PC-9 (cell line): ENCODE measurements around the gene MTUS2.

Source experiments
- EZH2 ChIP-seq: fragments of 200-600 bp; sonication (generic); IDR thresholded peaks from 2 replicates; pipeline ENCODE4 v1.8.0; 2017; ENCODE audit warnings: antibody characterized with exemption, low read depth
- TF ChIP-seq, protein P1 (sequence below): fragments of 200-600 bp; sonication (generic); conservative IDR thresholded peaks from 2 replicates; pipeline ENCODE4 v1.6.1; 2017; ENCODE audit warnings: mixed run types, antibody characterized with exemption, mild to moderate bottlenecking, moderate library complexity

DNA sequence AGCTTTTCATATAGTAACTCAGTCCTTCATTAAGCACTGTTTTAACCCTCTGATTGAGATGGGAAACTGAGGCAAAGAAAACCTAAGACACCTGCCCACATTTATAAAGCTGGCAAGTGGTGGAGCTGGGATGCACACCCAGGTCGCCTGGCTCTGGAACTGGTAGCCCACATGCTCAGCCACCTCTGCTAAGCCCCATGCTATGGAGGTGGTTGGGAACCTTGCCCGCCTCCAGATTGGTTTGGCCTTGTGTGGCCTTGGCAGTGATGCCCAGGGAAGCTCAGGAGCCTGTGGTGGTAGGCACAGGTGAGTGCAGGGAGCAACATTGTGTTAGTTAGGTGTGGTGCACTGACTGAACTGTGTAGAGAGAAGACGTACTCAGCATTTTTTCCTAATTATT is 370.2 kb downstream of the MTUS2 start:
- TF ChIP-seq, protein P1, sequence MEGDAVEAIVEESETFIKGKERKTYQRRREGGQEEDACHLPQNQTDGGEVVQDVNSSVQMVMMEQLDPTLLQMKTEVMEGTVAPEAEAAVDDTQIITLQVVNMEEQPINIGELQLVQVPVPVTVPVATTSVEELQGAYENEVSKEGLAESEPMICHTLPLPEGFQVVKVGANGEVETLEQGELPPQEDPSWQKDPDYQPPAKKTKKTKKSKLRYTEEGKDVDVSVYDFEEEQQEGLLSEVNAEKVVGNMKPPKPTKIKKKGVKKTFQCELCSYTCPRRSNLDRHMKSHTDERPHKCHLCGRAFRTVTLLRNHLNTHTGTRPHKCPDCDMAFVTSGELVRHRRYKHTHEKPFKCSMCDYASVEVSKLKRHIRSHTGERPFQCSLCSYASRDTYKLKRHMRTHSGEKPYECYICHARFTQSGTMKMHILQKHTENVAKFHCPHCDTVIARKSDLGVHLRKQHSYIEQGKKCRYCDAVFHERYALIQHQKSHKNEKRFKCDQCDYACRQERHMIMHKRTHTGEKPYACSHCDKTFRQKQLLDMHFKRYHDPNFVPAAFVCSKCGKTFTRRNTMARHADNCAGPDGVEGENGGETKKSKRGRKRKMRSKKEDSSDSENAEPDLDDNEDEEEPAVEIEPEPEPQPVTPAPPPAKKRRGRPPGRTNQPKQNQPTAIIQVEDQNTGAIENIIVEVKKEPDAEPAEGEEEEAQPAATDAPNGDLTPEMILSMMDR: no peak
- no peak for TF ChIP-seq EZH2
